Esophagus squamous epithelium (tissue), 5 donors: ENCODE results near the gene RERE. TPM values are rescaled to one million over a fixed set of nuclear protein-coding genes. Genes with fewer than 3 reads are reported as not detected.

Experiments
- DNase-seq: peaks from one replicate; lab custom pipeline; 2025; lab: John Stamatoyannopoulos, UW
- H3K27ac ChIP-seq, 4 donors: fragments of 200-600 bp; sonication (generic); one replicate each; pipeline ENCODE4 v1.5.1; 2016 to 2019; ENCODE audit warnings: mild to moderate bottlenecking in 1 of 4
- H3K27me3 ChIP-seq, 4 donors: fragments of 200-600 bp; sonication (generic); 1 replicate in 3 of 4; 2 replicates in 1 of 4; pipeline versions ENCODE4 v1.5.1 to v1.6.0; 2017 to 2021; ENCODE audit warnings: antibody characterized with exemption in 1 of 4
- H3K36me3 ChIP-seq, 3 donors: fragments of 200-600 bp; sonication (generic); one replicate each; pipeline ENCODE4 v1.5.1; 2016 to 2019
- H3K4me1 ChIP-seq, 3 donors: fragments of 200-600 bp; sonication (generic); one replicate each; pipeline ENCODE4 v1.5.1; 2017 to 2019
- H3K4me3 ChIP-seq, 4 donors: fragments of 200-600 bp; sonication (generic); 1 replicate in 3 of 4; 2 replicates in 1 of 4; pipeline ENCODE4 v1.5.1; 2016 to 2019; ENCODE audit warnings: mild to moderate bottlenecking in 2 of 4, moderate library complexity in 1 of 4
- H3K9me3 ChIP-seq, 3 donors: fragments of 200-600 bp; sonication (generic); one replicate each; pipeline ENCODE4 v1.5.1; 2016 to 2019
- CTCF ChIP-seq, 6 experiments: fragments of 450-650 bp in 4 of 6; fragments of 200-600 bp in 2 of 6; sonication (generic) in 2 of 6; IDR thresholded peaks; one replicate each; pipeline ENCODE4 v1.5.1; 2016 to 2019; ENCODE audit warnings: antibody characterized with exemption in 6 of 6, mild to moderate bottlenecking in 4 of 6, moderate library complexity in 4 of 6
- POLR2A ChIP-seq, 4 donors: fragments of 450-650 bp; IDR thresholded peaks; one replicate each; pipeline ENCODE4 v1.6.1; 2017; ENCODE audit warnings: antibody characterized with exemption in 4 of 4, mild to moderate bottlenecking in 4 of 4, moderate library complexity in 3 of 4
- WGBS, 2 donors: methylation state at CpG; one replicate each; pipeline ENCODE4 v1.1.5; 2018; 5-methylcytosine and 5-hydroxymethylcytosine counted together
- intact Hi-C: fragments of 100-400 bp; cut with DNase I; formaldehyde crosslinking; loops from one replicate; pipeline ENCODE4 v1.15.0; 2022
- total RNA-seq, 4 donors: library from RNA; depleted of rRNA; stranded (reverse); fragments of >200 nt; gene quantifications; one replicate each; pipeline ENCODE4 v1.1.0, GENCODE V29; 2016
- donor health status: DM: yes; HTN: yes; CAD: no.

The RERE gene
- total RNA-seq, 4 donors from 2014 or later: 27.5 to 56.6 (median 32.1) TPM

GRCh38 chr1:8461351-8462110, 355.9 kb downstream of the RERE start:
- Histone ChIP-seq H3K4me1 (peaks cover 22 to 79% (median 33%) of the 10 kb centered on the region in 3 donors), H3K27ac (peak overlapping the region in 3 of 4 donors; percentile 5 to 84 (median 67)), H3K9me3 (no peaks in the 10 kb centered on the region), H3K27me3 (no peaks in the 10 kb centered on the region), H3K36me3 (peaks cover 0 to 9% (median 0%) of the 10 kb centered on the region in 3 donors), H3K4me3 (no peak overlapping the region)
- 65 to 70% methylated on average over 5 of the region's 5 CpGs for WGBS, 2 donors
- no peak for TF ChIP-seq POLR2A (IDR thresholded peaks at IDR 0.05)
- TF ChIP-seq CTCF (IDR thresholded peaks at IDR 0.05): no peak
- DNase-seq: no peak
- intact Hi-C loops: no loop called here

- H3K9me3 ChIP-seq: no peaks in the 10 kb centered on the region
- no peak overlapping the region for H3K4me3 ChIP-seq
- H3K27me3 ChIP-seq: no peaks in the 10 kb centered on the region
- H3K36me3 ChIP-seq: peaks cover 0 to 6% (median 0%) of the 10 kb centered on the region in 3 donors
- WGBS, 2 donors: 76 to 81% methylated on average over 5 of the region's 5 CpGs
- peaks cover 27 to 79% (median 40%) of the 10 kb centered on the region in 3 donors for H3K4me1 ChIP-seq
- peak overlapping the region in 1 of 4 donors; percentile 84 for H3K27ac ChIP-seq
- intact Hi-C loops: no loop called here
- DNase-seq: no peak
- no peak for TF ChIP-seq POLR2A (IDR thresholded peaks at IDR 0.05)
- TF ChIP-seq CTCF (IDR thresholded peaks at IDR 0.05): no peak
Measured at GRCh38 chr1:8460784-8461183, 356.7 kb downstream of the RERE start.

GRCh38 chr1:8460132-8460544, 357.3 kb downstream of the RERE start:
- no peaks in the 10 kb centered on the region for H3K27me3 ChIP-seq
- H3K9me3 ChIP-seq: no peaks in the 10 kb centered on the region
- 74 to 75% methylated on average over 4 of the region's 4 CpGs for WGBS, 2 donors
- DNase-seq: no peak
- no peaks in the 10 kb centered on the region for H3K36me3 ChIP-seq
- H3K27ac ChIP-seq: no peak overlapping the region
- intact Hi-C loops: no loop called here
- H3K4me3 ChIP-seq: no peak overlapping the region
- TF ChIP-seq POLR2A (IDR thresholded peaks at IDR 0.05) (no peak), CTCF (IDR thresholded peaks at IDR 0.05) (peak in 2 of 6 experiments; percentile 4 to 14)
- H3K4me1 ChIP-seq: peaks cover 30 to 79% (median 44%) of the 10 kb centered on the region in 3 donors

- no peaks in the 10 kb centered on the region for H3K9me3 ChIP-seq
- no peak overlapping the region for H3K4me3 ChIP-seq
- no peaks in the 10 kb centered on the region for H3K27me3 ChIP-seq
- peaks cover 21 to 67% (median 31%) of the 10 kb centered on the region in 3 donors for H3K4me1 ChIP-seq
- DNase-seq: no peak
- WGBS, 2 donors: 87 to 89% methylated on average over 3 of the region's 3 CpGs
- no peaks in the 10 kb centered on the region for H3K36me3 ChIP-seq
- TF ChIP-seq CTCF (IDR thresholded peaks at IDR 0.05): no peak
- TF ChIP-seq POLR2A (IDR thresholded peaks at IDR 0.05): no peak
- intact Hi-C loops: no loop called here
- no peak overlapping the region for H3K27ac ChIP-seq
Measured at GRCh38 chr1:8458607-8459006, 358.8 kb downstream of the RERE start.

GRCh38 chr1:8457760-8458381, 359.6 kb downstream of the RERE start:
- intact Hi-C loops: no loop called here
- Histone ChIP-seq H3K4me3 (no peak overlapping the region), H3K27me3 (no peaks in the 10 kb centered on the region), H3K36me3 (no peaks in the 10 kb centered on the region), H3K9me3 (no peaks in the 10 kb centered on the region), H3K4me1 (peaks cover 15 to 59% (median 24%) of the 10 kb centered on the region in 3 donors), H3K27ac (no peak overlapping the region)
- DNase-seq: no peak
- TF ChIP-seq POLR2A (IDR thresholded peaks at IDR 0.05): no peak
- TF ChIP-seq CTCF (IDR thresholded peaks at IDR 0.05): no peak
- 87% methylated on average over 7 of the region's 7 CpGs for WGBS, 2 donors
